Right lobe of liver (tissue), 6 donors: Measurements from ENCODE around the gene GPBP1. TPM values are rescaled to one million over a fixed set of nuclear protein-coding genes. Genes with fewer than 3 reads are reported as not detected.
A peak's percentile ranks its signal among the peaks of the same experiment; 100 is the strongest.

Source experiments
- ATAC-seq, 4 donors: fragments of 200-7000 bp; cut with Tn5 transposase; one replicate each; pipeline ENCODE4 v1.9.1; 2020; ENCODE audit warnings: mild to moderate bottlenecking in 4 of 4, moderate library complexity in 4 of 4
- DNase-seq, 3 donors: peaks; one replicate each; pipeline ENCODE4 v3.0.0-alpha.2; 2020
- H3K27ac ChIP-seq, 3 donors: fragments of 200-600 bp; one replicate each; pipeline ENCODE4 v1.8.0; 2022
- H3K27me3 ChIP-seq, 2 donors: fragments of 200-600 bp; one replicate each; pipeline ENCODE4 v1.8.0; 2022
- H3K36me3 ChIP-seq, 4 donors: fragments of 200-600 bp; sonication (generic) in 1 of 4; one replicate each; pipeline versions ENCODE4 v1.5.1 to v1.8.0; 2017 to 2022; ENCODE audit warnings: control low read depth in 1 of 4
- H3K4me1 ChIP-seq, 4 donors: fragments of 200-600 bp; sonication (generic) in 1 of 4; one replicate each; pipeline versions ENCODE4 v1.5.1 to v1.8.0; 2017 to 2022; ENCODE audit warnings: control low read depth in 1 of 4
- H3K4me3 ChIP-seq, 3 donors: fragments of 200-600 bp; one replicate each; pipeline ENCODE4 v1.8.0; 2022
- H3K9me3 ChIP-seq, 4 donors: fragments of 200-600 bp; sonication (generic) in 1 of 4; one replicate each; pipeline versions ENCODE4 v1.5.1 to v1.8.0; 2017 to 2022; ENCODE audit warnings: control low read depth in 1 of 4
- CTCF ChIP-seq, 4 donors: fragments of 200-600 bp in 3 of 4; fragments of 450-650 bp in 1 of 4; IDR thresholded peaks; one replicate each; pipeline versions ENCODE4 v1.5.1 to v1.8.0; 2016 to 2022; ENCODE audit warnings: antibody characterized with exemption in 4 of 4, mild to moderate bottlenecking in 2 of 4
- POLR2A ChIP-seq: fragments of 450-650 bp; IDR thresholded peaks from one replicate; pipeline ENCODE4 v1.6.1; 2017; ENCODE audit warnings: antibody characterized with exemption, mild to moderate bottlenecking
- WGBS: methylation state at CpG from one replicate; pipeline ENCODE4 v1.1.6; 2018; ENCODE audit warnings: low coverage, low lambda C conversion rate; ENCODE audit not compliant: insufficient coverage; ENCODE audit errors: missing lambda C conversion rate; 5-methylcytosine and 5-hydroxymethylcytosine counted together
- intact Hi-C, 2 donors: fragments of 100-400 bp; cut with DNase I; formaldehyde crosslinking; loops; one replicate each; pipeline versions ENCODE4 v1.11.2 to v1.14.1; 2022
- total RNA-seq, 6 experiments: library from RNA; depleted of rRNA in 2 of 6; stranded (reverse); fragments of >200 nt in 2 of 6; fragmentation: NEBNext Ultra II Directional in 3 of 6; extraction: Animal tissue kit (Norgen Biotek cat#: 25700) in 3 of 6; gene quantifications; one replicate each; pipeline versions ENCODE4 v1.1.0 to v1.2.4, GENCODE V29; 2016 to 2023
- donor health status: DM: no; HTN: yes; CAD: no.
- donor health status: DM: no; HTN: no; CAD: no.
- donor health status: DM: no; HTN: no; CAD: no.
- donor health status: DM: no; HTN: yes; CAD: no.
- donor health status: DM: no; HTN: yes; CAD: no.

The GPBP1 gene
- total RNA-seq, 6 experiments from 2014 or later = 19.5 to 28.2 (median 24.9) TPM

- Histone ChIP-seq H3K27ac (peak overlapping the region in 2 of 3 donors; percentile 99 to 100), H3K4me1 (peaks cover 0 to 21% (median 0%) of the 10 kb centered on the region in 4 donors), H3K27me3 (no peaks in the 10 kb centered on the region), H3K36me3 (no peaks in the 10 kb centered on the region), H3K9me3 (no peaks in the 10 kb centered on the region), H3K4me3 (no peak overlapping the region)
- 74% methylated on average over 14 of the region's 16 CpGs for WGBS
- no peak for ATAC-seq
- intact Hi-C loops = no loop called here
- no peak for DNase-seq
- TF ChIP-seq CTCF (IDR thresholded peaks at IDR 0.05) (no peak), POLR2A (no peak)
Measured at GRCh38 chr5:57171816-57172465, 1.9 kb upstream of the GPBP1 start.

GRCh38 chr5:57172466-57173318, 1.2 kb upstream of the GPBP1 start:
- DNase-seq = peak in 2 of 3 donors; percentile 72 to 81
- H3K4me3 ChIP-seq = peak overlapping the region; percentile 77 to 89 (median 80)
- 3% methylated on average over 20 of the region's 31 CpGs for WGBS
- peak overlapping the region; percentile 99 to 100 (median 100) for H3K27ac ChIP-seq
- TF ChIP-seq CTCF (IDR thresholded peaks at IDR 0.05) (no peak), POLR2A (no peak)
- no peaks in the 10 kb centered on the region for H3K9me3 ChIP-seq
- intact Hi-C loops = no loop called here
- peaks cover 0 to 29% (median 3%) of the 10 kb centered on the region in 4 donors for H3K4me1 ChIP-seq
- no peaks in the 10 kb centered on the region for H3K36me3 ChIP-seq
- peak in 1 of 4 donors; percentile 24 for ATAC-seq
- H3K27me3 ChIP-seq = no peaks in the 10 kb centered on the region

- no peaks in the 10 kb centered on the region for H3K27me3 ChIP-seq
- no peaks in the 10 kb centered on the region for H3K36me3 ChIP-seq
- ATAC-seq (peak; percentile 8 to 21 (median 14)), DNase-seq (no peak)
- TF ChIP-seq CTCF (IDR thresholded peaks at IDR 0.05) (no peak), POLR2A (no peak)
- H3K9me3 ChIP-seq = no peaks in the 10 kb centered on the region
- intact Hi-C loops = no loop called here
- H3K27ac ChIP-seq = peak overlapping the region; percentile 99 to 100 (median 100)
- H3K4me1 ChIP-seq = peaks cover 0 to 45% (median 8%) of the 10 kb centered on the region in 4 donors
- H3K4me3 ChIP-seq = peak overlapping the region; percentile 77 to 89 (median 80)
- WGBS = 1% methylated on average over 23 of the region's 47 CpGs
Measured at GRCh38 chr5:57174128-57174889, 450 bp downstream of the GPBP1 start.

GRCh38 chr5:57174890-57175510, 1.1 kb downstream of the GPBP1 start:
- DNase-seq (no peak), ATAC-seq (no peak)
- Histone ChIP-seq H3K27ac (peak overlapping the region; percentile 99 to 100 (median 100)), H3K9me3 (no peaks in the 10 kb centered on the region), H3K4me3 (peak overlapping the region; percentile 77 to 89 (median 80)), H3K36me3 (no peaks in the 10 kb centered on the region), H3K4me1 (peaks cover 0 to 52% (median 11%) of the 10 kb centered on the region in 4 donors), H3K27me3 (no peaks in the 10 kb centered on the region)
- 0% methylated on average over 11 of the region's 11 CpGs for WGBS
- intact Hi-C loops = no loop called here
- TF ChIP-seq POLR2A = no peak
- TF ChIP-seq CTCF (IDR thresholded peaks at IDR 0.05) = no peak
